ENCODE results near the gene CCDC78.
A peak's percentile ranks its signal among the peaks of the same experiment; 100 is the strongest.

CCDC78 gene

DNA sequence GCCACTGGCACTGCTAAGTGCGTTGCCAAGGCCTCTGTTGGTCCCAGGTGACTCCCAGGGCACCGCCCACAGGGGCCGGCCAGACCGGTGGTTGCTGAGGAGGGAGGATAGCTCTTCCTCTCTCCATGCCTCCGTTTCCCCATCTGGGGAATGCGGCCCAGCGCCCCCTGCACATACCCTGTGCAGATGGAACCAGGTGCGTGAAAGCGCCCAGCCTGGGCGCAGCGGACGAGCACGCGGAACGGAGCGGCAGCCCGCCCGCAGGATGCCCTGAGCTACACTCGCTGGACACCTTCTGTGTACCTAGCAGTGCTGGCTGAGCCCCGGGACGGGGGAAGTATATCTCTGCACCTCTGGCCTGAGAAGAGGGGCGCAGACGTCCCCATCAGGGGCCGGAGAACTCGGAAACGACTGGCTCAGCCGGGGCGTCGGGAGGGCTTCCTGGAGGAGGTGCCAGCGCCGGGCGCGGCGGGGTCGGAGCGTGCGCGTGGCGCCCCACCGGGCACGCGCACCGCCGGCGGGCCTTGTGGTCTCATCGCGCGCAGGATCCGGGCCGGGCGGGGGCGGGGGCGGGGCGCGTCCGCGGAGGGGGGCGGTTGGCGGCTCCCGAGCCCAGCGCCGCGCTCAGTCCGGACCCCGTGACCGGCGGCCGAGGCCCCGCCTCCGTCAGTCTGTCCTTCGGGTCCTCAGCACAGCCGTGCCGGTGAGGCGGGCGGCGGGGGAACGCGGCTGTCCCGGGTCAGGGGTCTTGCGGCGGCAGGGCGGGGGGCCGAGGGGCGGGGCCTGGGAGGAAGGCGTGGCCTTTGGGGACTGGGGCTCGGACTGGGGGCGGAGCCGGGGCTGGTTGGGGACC is at the start of gene CCDC78, which contains the start of gene HAGHL:
Gene CCDC78, minus strand, starts transcription at position 6 of the 853 bp plus-strand sequence. CDS start 76 bp downstream, outside the sequence.
Gene HAGHL, plus strand, starts transcription at position 669 of the 853 bp plus-strand sequence. CDS start 404 bp downstream, outside the sequence.
- TF ChIP-seq, protein P1, sequence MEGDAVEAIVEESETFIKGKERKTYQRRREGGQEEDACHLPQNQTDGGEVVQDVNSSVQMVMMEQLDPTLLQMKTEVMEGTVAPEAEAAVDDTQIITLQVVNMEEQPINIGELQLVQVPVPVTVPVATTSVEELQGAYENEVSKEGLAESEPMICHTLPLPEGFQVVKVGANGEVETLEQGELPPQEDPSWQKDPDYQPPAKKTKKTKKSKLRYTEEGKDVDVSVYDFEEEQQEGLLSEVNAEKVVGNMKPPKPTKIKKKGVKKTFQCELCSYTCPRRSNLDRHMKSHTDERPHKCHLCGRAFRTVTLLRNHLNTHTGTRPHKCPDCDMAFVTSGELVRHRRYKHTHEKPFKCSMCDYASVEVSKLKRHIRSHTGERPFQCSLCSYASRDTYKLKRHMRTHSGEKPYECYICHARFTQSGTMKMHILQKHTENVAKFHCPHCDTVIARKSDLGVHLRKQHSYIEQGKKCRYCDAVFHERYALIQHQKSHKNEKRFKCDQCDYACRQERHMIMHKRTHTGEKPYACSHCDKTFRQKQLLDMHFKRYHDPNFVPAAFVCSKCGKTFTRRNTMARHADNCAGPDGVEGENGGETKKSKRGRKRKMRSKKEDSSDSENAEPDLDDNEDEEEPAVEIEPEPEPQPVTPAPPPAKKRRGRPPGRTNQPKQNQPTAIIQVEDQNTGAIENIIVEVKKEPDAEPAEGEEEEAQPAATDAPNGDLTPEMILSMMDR (IDR thresholded peaks at IDR 0.05; ENCODE audit: borderline replicate concordance, control extremely low read depth, extremely low read depth, insufficient read depth, missing control alignments): no peak
- in situ Hi-C loops (cut with MboI; ENCODE audit: low sequenced_read_pairs, unreplicated experiment): no loop called here
- peak; percentile 85 for DNase-seq (ENCODE audit: low spot score)

GRCh38 chr16:775236-775796 is 49.1 kb upstream of the CCDC78 start:
- in situ Hi-C loops (cut with MboI; ENCODE audit: low sequenced_read_pairs, unreplicated experiment): no loop called here

DNA sequence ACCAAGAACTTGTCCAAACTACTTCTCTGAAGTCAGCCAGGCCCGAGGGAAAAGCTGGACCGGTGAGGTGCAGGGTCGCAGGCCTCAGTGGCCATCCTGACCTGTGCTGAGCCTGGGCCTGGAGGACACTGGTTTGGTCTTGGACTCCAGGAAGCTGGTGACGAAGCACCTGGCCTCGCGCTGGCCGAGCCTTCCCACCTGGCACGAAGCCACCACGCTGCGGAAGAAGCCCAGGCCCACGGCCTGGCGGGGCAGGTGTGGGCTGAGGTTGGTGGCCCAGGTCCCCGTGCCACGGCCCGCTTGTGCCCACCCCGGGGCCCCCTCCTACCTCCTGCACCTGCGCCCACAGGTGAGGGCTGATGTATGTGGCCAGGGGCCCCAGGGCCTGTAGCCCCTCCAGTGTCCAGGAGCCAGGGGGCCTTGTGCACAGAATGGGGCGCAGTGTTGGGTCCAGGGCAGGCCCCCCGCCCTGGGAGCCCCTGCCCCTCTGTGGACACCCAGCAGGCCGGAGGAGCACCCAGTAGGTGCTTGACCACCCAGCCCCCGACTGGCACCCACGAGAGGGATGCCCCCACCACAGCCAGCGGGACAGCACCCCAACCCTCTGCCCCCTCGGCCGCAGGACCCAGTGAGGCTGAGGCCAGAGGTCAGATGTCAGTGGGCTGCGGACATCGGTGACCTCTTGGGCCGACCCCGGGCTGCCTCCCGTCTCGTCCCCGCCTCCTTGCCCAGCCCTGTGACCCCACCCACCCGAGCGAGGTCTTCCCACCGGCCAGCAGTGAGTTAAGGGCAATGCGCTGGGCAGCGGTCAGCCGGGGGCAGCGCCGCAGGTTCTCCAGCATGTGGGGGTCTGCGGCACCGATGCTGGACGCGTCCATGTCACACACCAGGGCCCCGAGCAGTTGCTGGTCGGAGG is 48.1 kb upstream of the CCDC78 start:
- no peak for DNase-seq (ENCODE audit: low spot score)
- TF ChIP-seq, protein P1 (IDR thresholded peaks at IDR 0.05; ENCODE audit: borderline replicate concordance, control extremely low read depth, extremely low read depth, insufficient read depth, missing control alignments): no peak
- in situ Hi-C loops (cut with MboI; ENCODE audit: low sequenced_read_pairs, unreplicated experiment): no loop called here

More at GRCh38 chr16:775236-775796, 49.1 kb upstream of the CCDC78 start:
- TF ChIP-seq, protein P1 (IDR thresholded peaks at IDR 0.05; ENCODE audit: borderline replicate concordance, control extremely low read depth, extremely low read depth, insufficient read depth, missing control alignments): no peak
- DNase-seq (ENCODE audit: low spot score): no peak

- TF ChIP-seq, protein P1 (IDR thresholded peaks at IDR 0.05; ENCODE audit: borderline replicate concordance, control extremely low read depth, extremely low read depth, insufficient read depth, missing control alignments): no peak
- DNase-seq (ENCODE audit: low spot score): no peak
- in situ Hi-C loops (cut with MboI; ENCODE audit: low sequenced_read_pairs, unreplicated experiment): no loop called here
Observed at GRCh38 chr16:772959-773358, 46.7 kb upstream of the CCDC78 start.

- TF ChIP-seq, protein P1 (IDR thresholded peaks at IDR 0.05; ENCODE audit: borderline replicate concordance, control extremely low read depth, extremely low read depth, insufficient read depth, missing control alignments): no peak
- no peak for DNase-seq (ENCODE audit: low spot score)
- in situ Hi-C loops (cut with MboI; ENCODE audit: low sequenced_read_pairs, unreplicated experiment): no loop called here
Observed at GRCh38 chr16:770411-770810, 44.2 kb upstream of the CCDC78 start.

DNA sequence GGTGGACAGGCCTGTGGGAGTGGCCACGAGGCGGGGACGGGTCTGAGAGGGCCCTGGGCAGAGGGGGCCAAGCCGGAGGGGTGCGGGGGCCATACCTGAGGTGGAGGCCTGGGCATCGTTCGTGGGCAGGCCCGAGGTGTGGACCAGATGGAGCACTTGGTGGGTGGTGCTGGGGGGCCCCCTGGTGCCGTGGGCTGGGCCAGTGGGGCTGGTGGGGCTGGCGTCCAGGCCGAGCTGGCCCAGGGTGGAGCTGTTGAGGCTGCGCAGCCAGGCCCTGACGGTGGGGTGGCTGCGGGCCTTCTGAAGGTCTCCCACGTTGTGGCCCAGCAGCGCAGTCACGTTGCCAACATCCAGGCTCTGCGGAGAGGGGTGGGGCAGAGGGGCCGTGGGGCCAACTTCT is 43.7 kb upstream of the CCDC78 start:
- DNase-seq (ENCODE audit: low spot score): no peak
- in situ Hi-C loops (cut with MboI; ENCODE audit: low sequenced_read_pairs, unreplicated experiment): no loop called here
- TF ChIP-seq, protein P1 (IDR thresholded peaks at IDR 0.05; ENCODE audit: borderline replicate concordance, control extremely low read depth, extremely low read depth, insufficient read depth, missing control alignments): no peak

Measured in GM13976 (cell line).